Kidney (tissue), 14 donors: ENCODE data around the gene CPXM2. TPM values are rescaled to one million over a fixed set of nuclear protein-coding genes. Genes with fewer than 3 reads are reported as not detected.

Source experiments
- DNase-seq, 5 donors: peaks; one replicate each; pipeline ENCODE4 v3.0.0-alpha.2; 2013 to 2020
- FAIRE-seq: peaks from 2 replicates; lab custom pipeline; 2012; peaks lifted over from hg19 to GRCh38; lab: Jason Lieb, UNC
- H3K27ac ChIP-seq, 2 donors: one replicate each; pipeline ENCODE4 v1.7.0; 2013; ENCODE audit warnings: low read depth in 2 of 2, low read length in 2 of 2, inconsistent platforms in 1 of 2
- H3K27me3 ChIP-seq: one replicate; pipeline ENCODE4 v1.7.1; 2013; ENCODE audit warnings: low read length, inconsistent platforms; ENCODE audit not compliant: control insufficient read depth, insufficient read depth
- H3K36me3 ChIP-seq, 3 donors: one replicate each; pipeline versions ENCODE4 v1.7.0 to v1.7.1; 2013; ENCODE audit warnings: low read length in 3 of 3, control low read depth in 1 of 3, inconsistent platforms in 1 of 3; ENCODE audit not compliant: insufficient read depth in 3 of 3, control insufficient read depth in 2 of 3
- H3K4me1 ChIP-seq, 3 donors: one replicate each; pipeline versions ENCODE4 v1.7.0 to v1.7.1; 2013; ENCODE audit warnings: low read length in 3 of 3, inconsistent platforms in 1 of 3, low read depth in 1 of 3; ENCODE audit not compliant: control insufficient read depth in 2 of 3, insufficient read depth in 2 of 3
- H3K4me3 ChIP-seq, 3 donors: one replicate each; pipeline versions ENCODE4 v1.7.0 to v1.8.1; 2013; ENCODE audit warnings: low read length in 3 of 3, control low read depth in 1 of 3, inconsistent platforms in 1 of 3
- H3K9ac ChIP-seq, 3 donors: one replicate each; pipeline versions ENCODE4 v1.7.0 to v1.7.1; 2013; ENCODE audit warnings: low read length in 3 of 3, control low read depth in 1 of 3, inconsistent platforms in 1 of 3
- H3K9me3 ChIP-seq, 3 donors: one replicate each; pipeline versions ENCODE4 v1.7.0 to v1.7.1; 2013; ENCODE audit warnings: low read length in 3 of 3, control low read depth in 1 of 3, inconsistent platforms in 1 of 3; ENCODE audit not compliant: control insufficient read depth in 2 of 3, insufficient read depth in 1 of 3
- CTCF ChIP-seq: IDR thresholded peaks from 3 replicates; pipeline ENCODE4 v1.5.1; 2012; ENCODE audit warnings: mild to moderate bottlenecking, moderate library complexity, borderline replicate concordance; ENCODE audit not compliant: insufficient read depth; ENCODE audit errors: extremely low read depth
- intact Hi-C: fragments of 100-400 bp; cut with DNase I; formaldehyde crosslinking; loops from one replicate; pipeline ENCODE4 v1.11.1; 2022
- polyA plus RNA-seq: library from polyadenylated mRNA; stranded (reverse); fragments of 350-450 nt; fragmentation: Illumina TruSeq; extraction: RNeasy Lipid Tissue Mini Kit (QIAGEN cat#74804); gene quantifications from one replicate; pipeline ENCODE4 v1.2.3, GENCODE V29; 2014; ENCODE audit warnings: low read depth, low replicate concordance; ENCODE audit not compliant: insufficient read depth
- total RNA-seq: library from RNA; stranded (reverse); fragmentation: NEBNext Ultra II Directional; extraction: Animal tissue kit (Norgen Biotek cat#: 25700); gene quantifications from one replicate; pipeline ENCODE4 v1.2.1, GENCODE V29; 2021
- donor health status: control.
- donor health status: control.
- donor health status: control.
- donor health status: control.
- donor health status: control.
- donor health status: DM: yes; HTN: yes; CAD: no.
- donor health status: Normal renal cell carcinoma (clear cell type).

The CPXM2 gene
- total and polyA plus RNA-seq, 2 donors from 2014 or later = 18.1 to 18.5 TPM

- DNase-seq = no peak
- Histone ChIP-seq H3K27me3 (no peaks in the 10 kb centered on the region), H3K27ac (no peak overlapping the region), H3K9ac (no peak overlapping the region), H3K4me3 (no peak overlapping the region), H3K4me1 (no peaks in the 10 kb centered on the region), H3K9me3 (no peaks in the 10 kb centered on the region), H3K36me3 (peaks cover 0 to 2% (median 0%) of the 10 kb centered on the region in 3 donors)
- FAIRE-seq = no peak
- intact Hi-C loops = no loop called here
- TF ChIP-seq CTCF = no peak
Measured at GRCh38 chr10:123774132-123774742, 117.4 kb downstream of the CPXM2 start.

- Histone ChIP-seq H3K4me3 (no peak overlapping the region), H3K27ac (no peak overlapping the region), H3K36me3 (peaks cover 0 to 2% (median 0%) of the 10 kb centered on the region in 3 donors), H3K9me3 (no peaks in the 10 kb centered on the region), H3K4me1 (no peaks in the 10 kb centered on the region), H3K27me3 (no peaks in the 10 kb centered on the region), H3K9ac (no peak overlapping the region)
- DNase-seq (no peak), FAIRE-seq (no peak)
- TF ChIP-seq CTCF = no peak
- intact Hi-C loops = no loop called here
Measured at GRCh38 chr10:123772645-123773508, 118.7 kb downstream of the CPXM2 start.

GRCh38 chr10:123771877-123772644, 119.5 kb downstream of the CPXM2 start:
- Histone ChIP-seq H3K9ac (no peak overlapping the region), H3K36me3 (peaks cover 0 to 2% (median 0%) of the 10 kb centered on the region in 3 donors), H3K27ac (no peak overlapping the region), H3K4me3 (no peak overlapping the region), H3K27me3 (no peaks in the 10 kb centered on the region), H3K4me1 (no peaks in the 10 kb centered on the region), H3K9me3 (no peaks in the 10 kb centered on the region)
- intact Hi-C loops = no loop called here
- DNase-seq (no peak), FAIRE-seq (no peak)
- no peak for TF ChIP-seq CTCF
